Adrenal gland (tissue), 12 donors: ENCODE measurements around the gene NKAIN2. TPM values are rescaled to one million over a fixed set of nuclear protein-coding genes. Genes with fewer than 3 reads are reported as not detected.
"Not testable (repeated sequence)": the region's sequence is repeated elsewhere in the genome, so short reads cannot be mapped to it uniquely, and the experiment has no call there.

Experiments used
- DNase-seq, 7 donors: peaks; one replicate each; pipeline ENCODE4 v3.0.0-alpha.2; 2019 to 2020
- H3K27ac ChIP-seq, 5 donors: fragments of 200-600 bp; sonication (generic) in 4 of 5; 1 replicate in 3 of 5; 2 replicates in 2 of 5; pipeline versions ENCODE4 v1.5.1 to v1.8.0; 2016 to 2020; ENCODE audit warnings: mild to moderate bottlenecking in 1 of 5
- H3K27me3 ChIP-seq: fragments of 200-600 bp; 2 replicates; pipeline ENCODE4 v1.8.0; 2021
- H3K36me3 ChIP-seq, 2 donors: fragments of 200-600 bp; replicated peaks in 1 of 2; 1 replicate in 1 of 2; 2 replicates in 1 of 2; pipeline versions ENCODE4 v1.5.1 to v1.8.0; 2018 to 2022
- H3K4me1 ChIP-seq, 2 donors: fragments of 200-600 bp; replicated peaks in 1 of 2; 1 replicate in 1 of 2; 2 replicates in 1 of 2; pipeline versions ENCODE4 v1.5.1 to v1.8.0; 2018 to 2021
- H3K4me3 ChIP-seq, 4 donors: fragments of 200-600 bp; sonication (generic) in 3 of 4; one replicate each; pipeline ENCODE4 v1.5.1; 2016 to 2018
- H3K9me3 ChIP-seq, 3 donors: fragments of 200-600 bp; sonication (generic) in 1 of 3; replicated peaks in 1 of 3; 1 replicate in 2 of 3; 2 replicates in 1 of 3; pipeline versions ENCODE4 v1.5.1 to v1.8.0; 2016 to 2021
- CTCF ChIP-seq, 6 experiments: fragments of 450-650 bp in 4 of 6; fragments of 200-600 bp in 2 of 6; sonication (generic) in 1 of 6; IDR thresholded peaks; 1 replicate in 5 of 6; 2 replicates in 1 of 6; pipeline versions ENCODE4 v1.5.1 to v1.8.0; 2016 to 2021; ENCODE audit warnings: antibody characterized with exemption in 6 of 6, mild to moderate bottlenecking in 2 of 6, moderate library complexity in 1 of 6
- POLR2A ChIP-seq, 2 donors: fragments of 450-650 bp; IDR thresholded peaks; one replicate each; pipeline ENCODE4 v1.6.1; 2017; ENCODE audit warnings: antibody characterized with exemption in 2 of 2, mild to moderate bottlenecking in 2 of 2, moderate library complexity in 1 of 2
- WGBS, 4 donors: extraction: QIAGEN DNeasy Blood & Tissue Kit in 2 of 4; methylation state at CpG; one replicate each; pipeline versions ENCODE4 v1.1.5 to v1.1.7; 2013 to 2017; 5-methylcytosine and 5-hydroxymethylcytosine counted together
- intact Hi-C, 2 donors: fragments of 100-400 bp; cut with DNase I; formaldehyde crosslinking; loops; one replicate each; pipeline versions ENCODE4 v1.14.1 to v1.15.0; 2022 to 2023
- polyA plus RNA-seq, 3 donors: library from polyadenylated mRNA; stranded (reverse); fragments of 200-250 nt in 2 of 3; fragments of 350-450 nt in 1 of 3; fragmentation: Illumina TruSeq in 1 of 3; extraction: RNeasy Lipid Tissue Mini Kit (QIAGEN cat#74804) in 1 of 3; gene quantifications; one replicate each; pipeline ENCODE4 v1.2.3, GENCODE V29; 2013 to 2014
- total RNA-seq, 9 donors: library from RNA; depleted of rRNA in 4 of 9; stranded (reverse); fragments of >200 nt in 4 of 9; fragments of 120-200 nt in 1 of 9; fragmentation: NEBNext Ultra II Directional in 1 of 9; extraction: Animal tissue kit (Norgen Biotek cat#: 25700) in 1 of 9; gene quantifications; one replicate each; pipeline versions ENCODE4 v1.1.0 to v1.2.4, GENCODE V29; 2013 to 2023
- donor health status: healthy with polysubstance abuse.
- donor health status: Bipolar disorder and iron deficiency.
- donor health status: DM: yes; HTN: yes; CAD: no.
- donor health status: DM: no; HTN: no; CAD: no.
- donor health status: DM: no; HTN: no; CAD: no.
- donor health status: DM: yes; HTN: yes; CAD: no.

Gene NKAIN2
- total and polyA plus RNA-seq, 12 donors, result under 0.01 to 0.61 (median 0.23) TPM; not detected in 3

GRCh38 chr6:124400261-124400999, 596.8 kb downstream of the NKAIN2 start:
- no peak for TF ChIP-seq POLR2A (IDR thresholded peaks at IDR 0.05)
- no peak for TF ChIP-seq CTCF (IDR thresholded peaks at IDR 0.05)
- Histone ChIP-seq H3K4me1 (no peaks in the 10 kb centered on the region), H3K9me3 (no peaks in the 10 kb centered on the region), H3K27me3 (no peaks in the 10 kb centered on the region), H3K36me3 (no peaks in the 10 kb centered on the region), H3K27ac (no peak overlapping the region), H3K4me3 (no peak overlapping the region)
- DNase-seq, result no peak
- 54 to 63% (median 59%) methylated on average over 2 of the region's 2 CpGs for WGBS, 4 donors
- intact Hi-C loops, result no loop called here

- 61 to 81% (median 74%) methylated on average over 4 of the region's 4 CpGs for WGBS, 4 donors
- H3K27me3 ChIP-seq, DNase-seq, H3K4me3 ChIP-seq, intact Hi-C loops, H3K4me1 ChIP-seq, H3K9me3 ChIP-seq, H3K36me3 ChIP-seq, H3K27ac ChIP-seq: not testable (repeated sequence)
Measured at GRCh38 chr6:124410425-124410824, 606.8 kb downstream of the NKAIN2 start.

GRCh38 chr6:124412657-124413056, 609.0 kb downstream of the NKAIN2 start:
- H3K4me1 ChIP-seq, DNase-seq, H3K4me3 ChIP-seq, H3K27me3 ChIP-seq, H3K36me3 ChIP-seq, H3K9me3 ChIP-seq, intact Hi-C loops, H3K27ac ChIP-seq: not testable (repeated sequence)
- WGBS, 4 donors, result 69 to 87% (median 78%) methylated on average over 7 to 9 of the region's 10 CpGs

- Histone ChIP-seq H3K36me3 (no peaks in the 10 kb centered on the region), H3K9me3 (no peaks in the 10 kb centered on the region), H3K27ac (no peak overlapping the region), H3K4me3 (no peak overlapping the region), H3K27me3 (no peaks in the 10 kb centered on the region), H3K4me1 (no peaks in the 10 kb centered on the region)
- 60 to 75% (median 72%) methylated on average over 4 of the region's 4 CpGs for WGBS, 4 donors
- no peak for TF ChIP-seq POLR2A (IDR thresholded peaks at IDR 0.05)
- no peak for TF ChIP-seq CTCF (IDR thresholded peaks at IDR 0.05)
- intact Hi-C loops, result no loop called here
- DNase-seq, result no peak
Measured at GRCh38 chr6:124420116-124420840, 616.6 kb downstream of the NKAIN2 start.

GRCh38 chr6:124423621-124424020, 620.0 kb downstream of the NKAIN2 start:
- intact Hi-C loops, result no loop called here
- TF ChIP-seq CTCF (IDR thresholded peaks at IDR 0.05) (no peak), POLR2A (IDR thresholded peaks at IDR 0.05) (no peak)
- no peaks in the 10 kb centered on the region for H3K36me3 ChIP-seq
- H3K27me3 ChIP-seq, result no peaks in the 10 kb centered on the region
- H3K4me1 ChIP-seq, result no peaks in the 10 kb centered on the region
- no peak overlapping the region for H3K4me3 ChIP-seq
- H3K9me3 ChIP-seq, result no peaks in the 10 kb centered on the region
- no peak overlapping the region for H3K27ac ChIP-seq
- no peak for DNase-seq
- WGBS, 4 donors, result 47 to 70% (median 61%) methylated on average over 1 of the region's 1 CpG
